Suprapubic skin (tissue), 3 donors: ENCODE results near the gene SPDYE6.

Experiments used
- POLR2AphosphoS5 ChIP-seq, 3 donors: sonication (generic); formaldehyde crosslinking; IDR thresholded peaks; one replicate each; pipeline ENCODE4 v1.6.1; 2017; ENCODE audit warnings: antibody characterized with exemption in 3 of 3
- TF ChIP-seq, protein P1 (sequence below), 2 donors: fragments of 200-600 bp in 1 of 2; fragments of 450-650 bp in 1 of 2; sonication (generic) in 1 of 2; IDR thresholded peaks; one replicate each; pipeline ENCODE4 v1.5.1; 2016 to 2019; ENCODE audit warnings: antibody characterized with exemption in 2 of 2, mild to moderate bottlenecking in 1 of 2, moderate library complexity in 1 of 2

- TF ChIP-seq POLR2AphosphoS5 (IDR thresholded peaks at IDR 0.05) = no peak
- TF ChIP-seq, protein P1, sequence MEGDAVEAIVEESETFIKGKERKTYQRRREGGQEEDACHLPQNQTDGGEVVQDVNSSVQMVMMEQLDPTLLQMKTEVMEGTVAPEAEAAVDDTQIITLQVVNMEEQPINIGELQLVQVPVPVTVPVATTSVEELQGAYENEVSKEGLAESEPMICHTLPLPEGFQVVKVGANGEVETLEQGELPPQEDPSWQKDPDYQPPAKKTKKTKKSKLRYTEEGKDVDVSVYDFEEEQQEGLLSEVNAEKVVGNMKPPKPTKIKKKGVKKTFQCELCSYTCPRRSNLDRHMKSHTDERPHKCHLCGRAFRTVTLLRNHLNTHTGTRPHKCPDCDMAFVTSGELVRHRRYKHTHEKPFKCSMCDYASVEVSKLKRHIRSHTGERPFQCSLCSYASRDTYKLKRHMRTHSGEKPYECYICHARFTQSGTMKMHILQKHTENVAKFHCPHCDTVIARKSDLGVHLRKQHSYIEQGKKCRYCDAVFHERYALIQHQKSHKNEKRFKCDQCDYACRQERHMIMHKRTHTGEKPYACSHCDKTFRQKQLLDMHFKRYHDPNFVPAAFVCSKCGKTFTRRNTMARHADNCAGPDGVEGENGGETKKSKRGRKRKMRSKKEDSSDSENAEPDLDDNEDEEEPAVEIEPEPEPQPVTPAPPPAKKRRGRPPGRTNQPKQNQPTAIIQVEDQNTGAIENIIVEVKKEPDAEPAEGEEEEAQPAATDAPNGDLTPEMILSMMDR (IDR thresholded peaks at IDR 0.05) = no peak
Observed at GRCh38 chr7:102300643-102301221, 55.5 kb downstream of the SPDYE6 start.
